Osteoblast (primary cell): Measurements from ENCODE around the gene PZP. TPM values are rescaled to one million over a fixed set of nuclear protein-coding genes. Genes with fewer than 3 reads are reported as not detected.

ENCODE experiments used
- DNase-seq: peaks from one replicate; pipeline ENCODE4 v3.0.0; 2011; ENCODE audit warnings: low spot score, mixed read lengths; ENCODE audit not compliant: insufficient read length; ENCODE audit errors: missing footprints
- H2AFZ ChIP-seq: 2 replicates; pipeline ENCODE4 v1.6.0; 2011; ENCODE audit warnings: mild to moderate bottlenecking, low read length
- H3K27ac ChIP-seq: 2 replicates; pipeline ENCODE4 v1.5.1; 2011; ENCODE audit warnings: mild to moderate bottlenecking, low read depth, low read length, moderate library complexity
- H3K27me3 ChIP-seq: 2 replicates; pipeline ENCODE4 v1.6.0; 2012; ENCODE audit warnings: mild to moderate bottlenecking, control low read depth, inconsistent platforms, low read length, moderate library complexity; ENCODE audit not compliant: insufficient read depth
- H3K36me3 ChIP-seq: 2 replicates; pipeline ENCODE4 v1.5.1; 2011; ENCODE audit warnings: mild to moderate bottlenecking, low read length, control low read depth, moderate library complexity; ENCODE audit not compliant: insufficient read depth
- H3K4me1 ChIP-seq: 2 replicates; pipeline ENCODE4 v1.5.1; 2011; ENCODE audit warnings: mild to moderate bottlenecking, low read length, control low read depth, moderate library complexity; ENCODE audit not compliant: insufficient read depth
- H3K4me2 ChIP-seq: 2 replicates; pipeline ENCODE4 v1.6.0; 2011; ENCODE audit warnings: mild to moderate bottlenecking, low read length; ENCODE audit not compliant: insufficient read depth
- H3K4me3 ChIP-seq: fragments of 200-600 bp; sonication (generic); 3 replicates; pipeline ENCODE4 v1.5.1; 2012; ENCODE audit warnings: mild to moderate bottlenecking, low read length, inconsistent platforms; ENCODE audit not compliant: insufficient read depth
- H3K79me2 ChIP-seq: 2 replicates; pipeline ENCODE4 v1.6.0; 2012; ENCODE audit warnings: mild to moderate bottlenecking, low read length, control low read depth, inconsistent platforms; ENCODE audit not compliant: insufficient read depth
- H3K9me3 ChIP-seq: 2 replicates; pipeline ENCODE4 v1.5.1; 2011; ENCODE audit warnings: low read depth, low read length, control low read depth
- H4K20me1 ChIP-seq: 2 replicates; pipeline ENCODE4 v1.6.0; 2012; ENCODE audit warnings: mild to moderate bottlenecking, low read length, control low read depth; ENCODE audit not compliant: insufficient read depth
- CTCF ChIP-seq: IDR thresholded peaks from 2 replicates; pipeline ENCODE4 v1.5.1; 2011; ENCODE audit warnings: mild to moderate bottlenecking, low read depth, low read length, moderate library complexity; ENCODE audit errors: extremely low read depth
- total RNA-seq: library from RNA; depleted of rRNA; stranded (reverse); fragments of >200 nt; gene quantifications from 2 replicates; pipeline ENCODE4 v1.2.3, GENCODE V29; 2012

The PZP gene
- total RNA-seq, 1 donor: not detected

GRCh38 chr12:9156119-9156518 lies 52.1 kb downstream of the PZP start:
- Histone ChIP-seq H3K4me3 (no peak overlapping the region), H4K20me1 (no peaks in the 10 kb centered on the region), H3K4me1 (no peaks in the 10 kb centered on the region), H3K79me2 (no peaks in the 10 kb centered on the region), H3K27ac (no peak overlapping the region), H2AFZ (no peak overlapping the region), H3K4me2 (no peak overlapping the region), H3K9me3 (no peaks in the 10 kb centered on the region), H3K36me3 (no peaks in the 10 kb centered on the region), H3K27me3 (no peaks in the 10 kb centered on the region)
- DNase-seq: no peak
- TF ChIP-seq CTCF: no peak

- no peak overlapping the region for H3K4me3 ChIP-seq
- H3K4me1 ChIP-seq: no peaks in the 10 kb centered on the region
- DNase-seq: no peak
- H3K27ac ChIP-seq: no peak overlapping the region
- TF ChIP-seq CTCF: no peak
- H3K9me3 ChIP-seq: no peaks in the 10 kb centered on the region
- H3K4me2 ChIP-seq: no peak overlapping the region
- H3K36me3 ChIP-seq: no peaks in the 10 kb centered on the region
- H3K79me2 ChIP-seq: no peaks in the 10 kb centered on the region
- H4K20me1 ChIP-seq: no peaks in the 10 kb centered on the region
- H3K27me3 ChIP-seq: no peaks in the 10 kb centered on the region
- H2AFZ ChIP-seq: no peak overlapping the region
Measured at GRCh38 chr12:9149372-9149771, 58.8 kb downstream of the PZP start.

- H3K4me1 ChIP-seq: no peaks in the 10 kb centered on the region
- no peak overlapping the region for H3K4me2 ChIP-seq
- no peak for TF ChIP-seq CTCF
- no peak overlapping the region for H3K4me3 ChIP-seq
- no peak for DNase-seq
- no peaks in the 10 kb centered on the region for H4K20me1 ChIP-seq
- H3K27ac ChIP-seq: no peak overlapping the region
- H2AFZ ChIP-seq: no peak overlapping the region
- no peaks in the 10 kb centered on the region for H3K36me3 ChIP-seq
- H3K79me2 ChIP-seq: no peaks in the 10 kb centered on the region
- no peaks in the 10 kb centered on the region for H3K27me3 ChIP-seq
- no peaks in the 10 kb centered on the region for H3K9me3 ChIP-seq
Measured at GRCh38 chr12:9148926-9149325, 59.3 kb downstream of the PZP start.

GRCh38 chr12:9147461-9147860 lies 60.7 kb downstream of the PZP start:
- no peak for DNase-seq
- Histone ChIP-seq H3K27ac (no peak overlapping the region), H3K79me2 (no peaks in the 10 kb centered on the region), H3K9me3 (no peaks in the 10 kb centered on the region), H3K4me3 (no peak overlapping the region), H3K4me1 (no peaks in the 10 kb centered on the region), H3K36me3 (no peaks in the 10 kb centered on the region), H4K20me1 (no peaks in the 10 kb centered on the region), H3K27me3 (no peaks in the 10 kb centered on the region), H3K4me2 (no peak overlapping the region), H2AFZ (no peak overlapping the region)
- no peak for TF ChIP-seq CTCF
